Fibroblast of lung (primary cell): ENCODE data around the gene FOXL3.

ENCODE experiments used
- CTCF ChIP-seq, 2 donors: IDR thresholded peaks in 1 of 2; conservative IDR thresholded peaks in 1 of 2; 1 replicate in 1 of 2; 2 replicates in 1 of 2; pipeline ENCODE4 v1.5.1; 2011 to 2012; ENCODE audit warnings: low read length in 2 of 2, control low read depth in 1 of 2, inconsistent platforms in 1 of 2, low read depth in 1 of 2, mild to moderate bottlenecking in 1 of 2
- EZH2 ChIP-seq: IDR thresholded peaks from 2 replicates; pipeline ENCODE4 v1.5.1; 2012; ENCODE audit warnings: low read length, control low read depth, mild to moderate bottlenecking; ENCODE audit errors: missing control alignments

GRCh38 chr7:250523-250922 is 39.4 kb upstream of the FOXL3 start:
- TF ChIP-seq CTCF (conservative IDR thresholded peaks at IDR 0.05 in 1 of 2, IDR thresholded peaks at IDR 0.05 in 1 of 2; ENCODE audit: low read depth in 1 of 2, low read length in 2 of 2) (no peak), EZH2 (no peak)
